ENCODE data around the gene P3H2.

The P3H2 gene

DNA sequence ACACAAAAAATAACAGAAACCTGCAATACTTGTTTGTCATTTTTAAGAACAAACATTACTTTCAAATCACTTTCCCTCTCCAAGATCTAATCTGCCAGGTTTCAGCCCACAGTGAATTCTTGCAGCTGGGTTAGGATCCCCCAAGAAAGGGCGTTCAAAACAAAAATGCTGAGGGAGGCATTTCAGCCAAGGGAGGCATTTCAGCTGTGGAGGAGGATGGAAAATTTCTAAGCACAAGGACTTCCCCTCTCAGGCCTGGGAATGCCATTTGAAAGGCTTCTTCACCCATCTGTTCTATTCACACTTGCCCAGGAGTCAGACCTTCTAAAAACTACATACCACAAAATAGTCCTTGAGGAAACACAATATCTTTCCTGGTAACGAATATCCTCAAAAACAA is 69.1 kb downstream of the P3H2 start:
- DNase-seq = no peak

DNA sequence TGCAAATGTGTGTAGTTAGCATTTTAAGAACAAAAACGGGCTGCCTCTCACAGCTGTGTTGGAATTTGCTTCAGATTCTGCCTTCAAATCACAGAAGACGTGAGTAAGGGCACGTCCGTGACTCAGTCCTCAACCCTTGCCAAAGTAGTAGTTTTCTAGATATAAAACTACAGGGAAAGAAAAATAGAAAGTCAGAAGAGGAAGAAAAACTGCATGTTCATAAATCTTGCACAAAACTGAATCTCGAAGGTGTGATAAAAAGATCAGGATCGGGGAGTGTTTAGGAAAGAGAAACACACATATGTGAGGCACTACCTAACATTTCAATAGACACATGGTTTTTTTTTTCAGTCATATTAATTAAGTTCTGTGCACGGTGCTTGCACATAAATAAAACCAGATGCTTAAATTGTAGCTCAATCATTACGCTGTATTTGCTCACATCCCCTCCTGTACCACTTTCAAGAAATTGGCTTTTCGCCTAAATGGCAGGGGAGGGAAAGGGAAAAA is 71.7 kb downstream of the P3H2 start:
- DNase-seq = no peak

GRCh38 chr3:190044974-190045373 is 75.7 kb downstream of the P3H2 start:
- DNase-seq = no peak

GRCh38 chr3:190044142-190044541 is 76.6 kb downstream of the P3H2 start:
- no peak for DNase-seq

GRCh38 chr3:190043741-190044140 is 77.0 kb downstream of the P3H2 start:
- no peak for DNase-seq

GRCh38 chr3:190042558-190042957 is 78.1 kb downstream of the P3H2 start:
- DNase-seq = no peak

DNA sequence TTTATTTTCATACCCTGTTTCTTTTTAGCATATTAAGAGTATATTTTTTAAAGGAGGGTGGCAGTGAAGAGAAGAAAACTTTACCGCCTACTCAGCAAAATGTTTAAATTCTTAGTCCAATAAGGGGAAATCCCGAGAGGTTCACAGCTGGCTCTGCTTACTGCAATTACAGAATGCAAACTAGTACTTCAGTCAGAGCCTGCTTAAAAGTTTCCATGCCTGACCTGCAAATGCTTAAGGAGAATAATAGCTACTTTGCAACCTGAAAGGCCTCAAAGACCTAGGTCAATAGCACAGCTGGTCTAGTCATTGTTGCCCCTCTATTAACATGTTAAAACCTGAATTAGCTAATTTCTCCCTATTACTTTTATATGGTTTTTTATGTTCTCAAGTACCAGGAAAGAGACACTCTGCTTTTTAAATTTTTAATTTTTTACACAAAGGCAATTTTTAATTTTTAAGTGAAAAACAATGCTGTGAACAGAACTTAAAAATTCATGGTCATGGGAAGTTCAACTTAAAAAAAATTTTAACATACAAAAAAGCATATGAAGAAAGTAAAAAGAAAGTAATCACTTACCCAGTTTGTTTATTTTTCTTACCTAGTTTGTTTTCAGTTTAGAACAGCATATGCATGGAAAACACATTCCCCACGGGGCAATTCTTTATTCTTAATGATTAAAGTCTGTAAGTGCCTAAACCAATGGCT is 79.2 kb downstream of the P3H2 start:
- DNase-seq = no peak

GRCh38 chr3:190040145-190040544 is 80.6 kb downstream of the P3H2 start:
- no peak for DNase-seq

DNA sequence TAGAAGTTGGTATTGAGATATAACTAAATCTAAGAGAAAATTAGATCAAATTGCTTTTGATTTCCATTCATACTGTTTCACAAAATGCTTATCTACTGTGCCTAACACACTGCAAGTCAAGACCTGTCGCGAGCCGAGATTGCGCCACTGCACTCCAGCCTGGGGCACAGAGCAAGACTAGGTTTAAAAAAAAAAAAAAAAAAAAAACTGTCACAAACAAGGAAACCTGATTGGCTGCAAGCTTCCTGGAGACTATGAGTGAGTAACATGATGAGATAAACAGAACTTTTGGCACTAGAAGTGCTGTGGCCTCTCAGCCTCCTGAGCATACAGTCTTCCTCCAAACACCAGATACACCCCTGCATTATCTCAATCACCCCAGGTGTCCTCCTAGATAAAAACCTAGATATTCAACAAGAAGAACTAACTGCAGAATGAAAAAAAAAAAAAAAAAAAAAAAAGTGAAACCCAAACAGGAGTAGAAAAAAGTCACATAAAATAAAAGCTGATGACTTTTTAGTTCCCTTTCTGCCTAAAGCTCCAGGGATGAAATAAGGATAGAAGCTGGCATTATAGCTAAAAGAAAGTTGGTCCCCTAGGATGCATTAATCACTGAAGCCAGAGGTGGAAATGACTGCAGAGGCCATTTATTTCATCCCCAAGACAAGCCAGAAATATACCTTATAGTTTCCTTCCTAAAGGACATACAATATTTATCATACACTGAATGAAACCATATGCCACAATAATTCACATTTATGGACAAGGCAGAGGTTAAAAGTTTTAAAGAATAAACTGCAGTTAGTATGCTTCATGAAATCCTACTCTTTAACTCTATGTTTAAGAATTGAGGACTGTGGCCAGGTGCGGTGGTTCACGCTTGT is 82.4 kb downstream of the P3H2 start:
- DNase-seq = no peak

DNA sequence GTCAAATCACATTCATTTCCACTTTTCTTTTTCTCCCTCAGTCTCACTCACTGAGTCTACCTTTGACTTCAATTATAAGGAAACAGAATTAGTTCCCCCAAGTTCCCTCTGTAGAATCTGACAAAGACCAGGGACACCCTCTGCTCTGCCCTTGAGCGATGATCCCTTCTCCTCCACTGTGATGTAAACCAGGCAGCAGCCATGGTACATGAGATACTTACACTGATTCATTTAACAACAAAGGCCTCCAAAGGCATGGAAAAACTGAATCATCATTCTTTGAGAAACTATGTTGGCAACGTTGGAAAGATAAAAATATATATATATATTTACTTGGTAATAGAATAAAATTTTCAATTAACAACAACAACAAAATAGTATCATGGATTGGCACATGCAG is 84.1 kb downstream of the P3H2 start:
- DNase-seq = no peak

DNA sequence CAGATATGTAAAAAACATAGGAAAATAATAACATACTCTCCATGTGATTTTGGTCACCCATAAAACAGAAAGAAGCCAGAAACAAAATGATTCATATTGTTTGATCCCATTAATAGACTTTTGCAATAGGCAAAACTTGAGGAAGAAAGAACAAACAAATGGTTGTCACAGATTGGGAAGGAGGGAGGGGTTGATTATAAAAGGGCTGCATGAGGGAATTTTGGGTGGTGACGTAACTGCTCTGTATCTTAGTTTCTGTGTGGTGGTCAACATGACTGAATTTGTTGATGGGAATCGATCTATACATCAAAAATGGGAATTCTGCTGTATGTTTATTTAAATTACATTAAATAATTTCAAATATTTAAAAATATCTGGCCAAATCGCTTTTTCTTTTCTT is 86.3 kb downstream of the P3H2 start:
- DNase-seq = no peak

DNA sequence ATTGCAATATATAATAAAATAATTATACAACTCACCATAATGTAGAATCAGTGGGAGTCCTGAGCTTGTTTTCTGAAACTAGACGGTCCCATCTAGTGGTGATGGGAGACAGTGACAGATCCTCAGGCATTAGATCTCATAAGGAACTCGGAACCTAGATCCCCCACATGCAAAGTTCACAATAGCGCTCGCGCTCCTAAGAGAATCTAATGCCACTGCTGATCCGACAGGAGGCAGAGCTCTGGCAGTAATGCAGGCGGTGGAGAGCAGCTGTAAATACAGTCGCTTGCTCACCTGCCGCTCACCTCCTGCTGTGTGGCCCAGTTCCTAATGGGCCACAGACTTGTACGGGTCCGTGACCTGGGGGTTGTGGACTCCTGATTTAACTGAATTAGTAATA is 87.8 kb downstream of the P3H2 start:
- DNase-seq = no peak

- DNase-seq = no peak
Measured at GRCh38 chr3:190031887-190032752, 88.6 kb downstream of the P3H2 start.

DNA sequence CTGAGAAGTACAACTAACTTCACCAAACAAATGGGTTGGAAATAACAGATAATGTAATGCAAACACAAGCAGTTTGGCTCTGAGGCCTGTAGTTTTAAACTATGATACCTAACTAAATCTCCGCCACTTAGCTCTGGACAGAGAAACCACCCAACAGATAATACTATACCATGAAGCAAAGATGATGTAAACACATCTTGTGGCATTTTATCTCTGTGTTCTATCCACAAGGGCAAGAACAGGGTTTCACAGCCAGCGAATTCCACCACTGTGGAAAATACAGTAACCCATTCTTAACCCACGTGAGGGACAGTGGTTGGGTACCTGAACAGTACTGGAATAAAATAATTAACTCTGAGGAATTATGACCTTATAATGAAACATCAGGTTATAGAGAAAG is 93.6 kb downstream of the P3H2 start:
- DNase-seq = no peak

- DNase-seq = no peak
Measured at GRCh38 chr3:190026154-190026553, 94.5 kb downstream of the P3H2 start.

GRCh38 chr3:190024912-190025311 is 95.8 kb downstream of the P3H2 start:
- DNase-seq = no peak

DNA sequence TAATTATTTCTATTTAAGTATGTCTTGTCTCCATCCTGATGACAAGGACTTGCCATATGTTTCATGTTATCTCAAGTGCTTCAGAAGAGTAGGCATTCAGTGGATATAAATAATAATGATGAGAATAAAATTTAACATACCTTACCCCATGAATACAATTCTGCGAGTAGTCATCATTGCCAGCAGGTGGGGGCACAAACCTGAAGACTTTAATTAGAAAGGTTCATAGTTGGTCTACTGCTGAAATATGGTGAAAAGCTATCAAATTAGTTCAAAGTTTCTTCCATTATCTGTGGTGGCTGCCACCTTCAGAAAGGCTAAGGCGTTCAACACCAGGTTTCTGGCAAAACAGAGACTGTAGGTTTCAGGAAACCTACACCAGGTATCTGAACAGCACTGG is 100.9 kb downstream of the P3H2 start:
- no peak for DNase-seq

DNA sequence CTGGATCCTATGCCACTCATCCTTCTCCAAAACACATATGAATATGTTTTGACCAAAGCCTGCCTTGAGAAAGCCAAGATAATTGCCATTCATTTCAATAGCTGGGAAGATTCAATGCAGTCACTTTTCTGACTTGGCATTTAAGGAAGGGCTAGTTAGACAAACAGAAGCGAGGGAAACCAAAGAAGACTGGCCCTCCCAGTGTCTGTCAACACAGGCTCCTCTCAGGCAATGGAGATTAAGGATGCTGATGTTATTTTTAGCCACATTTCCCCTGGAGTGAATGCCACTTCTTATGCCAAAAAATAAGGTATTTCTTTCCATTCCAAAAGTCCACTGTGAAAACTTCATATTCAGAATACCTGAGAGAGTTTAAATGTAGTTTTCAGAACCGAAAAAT is 101.7 kb downstream of the P3H2 start:
- no peak for DNase-seq

DNA sequence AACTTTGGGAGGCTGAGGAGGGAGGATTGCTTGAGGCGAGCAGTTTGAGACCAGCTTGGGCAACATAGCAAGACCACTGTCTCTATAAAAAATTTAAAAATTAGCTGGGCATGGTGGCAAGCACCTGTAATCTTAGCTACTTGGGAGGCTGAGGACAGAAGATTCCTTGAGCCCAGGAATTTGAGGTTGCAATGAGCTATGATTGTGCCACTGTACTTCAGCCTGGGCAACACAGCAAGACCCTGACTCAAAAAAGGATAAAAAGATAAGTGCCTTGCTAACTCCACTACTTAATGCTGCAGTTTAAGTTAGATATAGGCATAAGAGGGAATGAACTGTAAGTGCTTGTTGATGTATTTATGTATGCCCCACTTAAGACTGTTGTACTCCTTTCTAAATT is 102.2 kb downstream of the P3H2 start:
- no peak for DNase-seq

GRCh38 chr3:190017521-190018288 is 103.0 kb downstream of the P3H2 start:
- DNase-seq = no peak

GRCh38 chr3:190016966-190017365 is 103.7 kb downstream of the P3H2 start:
- DNase-seq = no peak

- no peak for DNase-seq
Measured at GRCh38 chr3:190014940-190015339, 105.8 kb downstream of the P3H2 start.
